Stimulated activated CD4-positive, alpha-beta T cell treated with anti-CD3 and anti-CD28 coated beads, Interleukin-1b, Interleukin-23, amount 100 ng/mL, for 4 hours (primary cell): ENCODE data around the gene WFDC1.

ENCODE experiments used
- DNase-seq, 2 donors: peaks; one replicate each; pipeline ENCODE4 v3.0.0-alpha.2; 2020; ENCODE audit warnings: low read depth in 2 of 2

Gene WFDC1

DNA sequence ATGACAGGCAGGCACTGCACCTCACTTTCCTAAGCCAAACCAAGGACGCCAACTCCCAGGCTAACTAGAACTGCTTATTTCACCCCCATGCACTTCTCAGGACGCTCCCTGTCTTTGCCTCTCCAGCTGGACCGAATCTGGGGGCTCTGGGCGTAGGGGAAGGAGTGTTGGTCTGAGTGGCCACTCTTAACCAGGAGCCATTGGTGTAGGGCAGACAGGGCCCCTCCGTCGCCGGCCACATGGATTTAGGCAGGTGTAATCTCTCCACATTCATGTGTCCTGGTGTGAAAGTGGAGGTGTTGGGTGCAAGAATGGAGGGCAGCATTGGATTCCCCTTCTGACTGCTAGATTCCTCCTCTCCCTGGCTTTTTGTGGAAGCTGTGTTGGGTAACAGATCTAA is 83.4 kb downstream of the WFDC1 start:
- DNase-seq: no peak

DNA sequence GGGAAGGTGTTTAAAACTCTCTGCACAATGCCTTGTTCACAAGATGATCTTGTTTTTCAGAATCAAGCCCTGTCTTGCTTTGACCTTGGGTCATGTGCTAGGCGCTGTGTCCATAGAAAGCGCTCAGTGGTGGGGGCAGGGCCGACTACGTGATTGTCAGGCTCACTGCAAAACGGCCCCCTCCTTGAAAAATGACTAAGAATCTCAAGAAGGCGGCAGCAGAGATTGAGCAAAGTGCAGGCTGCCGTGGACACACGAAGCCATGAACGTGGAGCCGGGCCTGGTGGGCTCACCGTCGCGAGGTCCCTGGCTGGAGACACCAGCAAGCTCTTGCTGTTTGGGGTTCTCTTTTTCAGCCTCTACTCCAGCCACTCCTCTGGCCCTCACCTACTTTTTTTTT is 83.9 kb downstream of the WFDC1 start:
- no peak for DNase-seq

DNA sequence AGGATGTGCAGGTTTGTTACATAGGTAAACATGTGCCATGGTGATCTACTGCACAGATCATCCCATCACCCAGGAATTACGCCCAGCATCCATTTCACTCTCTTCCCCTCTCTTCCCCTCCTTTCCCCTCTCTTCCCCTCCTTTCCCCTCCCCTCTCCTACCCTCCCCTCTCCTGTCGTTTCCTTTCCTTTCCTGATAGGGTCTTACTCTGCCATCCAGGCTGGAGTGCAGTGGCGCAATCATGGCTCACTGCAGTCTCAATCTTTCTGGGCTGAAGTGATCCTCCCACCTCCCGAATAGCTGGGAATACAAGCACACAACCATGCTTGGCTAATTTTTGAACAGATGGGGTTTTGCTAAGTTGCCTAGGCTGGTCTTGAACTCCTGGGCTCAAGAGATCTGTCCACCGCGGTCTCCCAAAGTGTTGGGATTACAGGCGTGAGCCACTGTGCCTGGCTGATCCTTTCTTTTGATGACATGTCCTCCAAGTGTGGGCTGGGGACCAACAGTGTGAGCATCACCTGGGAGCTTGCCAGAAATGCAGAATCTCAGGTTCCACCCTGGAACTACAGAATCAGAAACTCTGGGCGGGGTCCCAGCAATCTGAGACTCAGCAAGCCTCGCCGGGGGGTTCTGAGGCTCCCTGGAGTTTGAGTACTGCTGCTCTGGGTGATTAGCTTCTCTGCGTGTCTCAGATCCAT is 84.5 kb downstream of the WFDC1 start:
- no peak for DNase-seq
